Upper lobe of left lung (tissue), 4 donors: ENCODE results near the gene TUBGCP2.
"Not testable (repeated sequence)": the region's sequence is repeated elsewhere in the genome, so short reads cannot be mapped to it uniquely, and the experiment has no call there.

Experiments used
- EP300 ChIP-seq, 4 donors: sonication (generic); formaldehyde crosslinking; IDR thresholded peaks; one replicate each; pipeline ENCODE4 v1.5.1; 2017; ENCODE audit warnings: antibody characterized with exemption in 4 of 4, control low read depth in 2 of 4
- POLR2A ChIP-seq, 4 donors: fragments of 450-650 bp; IDR thresholded peaks; one replicate each; pipeline ENCODE4 v1.5.1; 2016 to 2017; ENCODE audit warnings: antibody characterized with exemption in 4 of 4, mild to moderate bottlenecking in 2 of 4
- POLR2AphosphoS5 ChIP-seq, 2 donors: sonication (generic); formaldehyde crosslinking; IDR thresholded peaks; one replicate each; pipeline ENCODE4 v1.5.1; 2017; ENCODE audit warnings: antibody characterized with exemption in 2 of 2
- TF ChIP-seq, protein P1 (sequence below), 6 experiments: fragments of 450-650 bp in 4 of 6; fragments of 200-600 bp in 2 of 6; sonication (generic) in 2 of 6; IDR thresholded peaks; one replicate each; pipeline ENCODE4 v1.5.1; 2016 to 2019; ENCODE audit warnings: antibody characterized with exemption in 6 of 6

DNA sequence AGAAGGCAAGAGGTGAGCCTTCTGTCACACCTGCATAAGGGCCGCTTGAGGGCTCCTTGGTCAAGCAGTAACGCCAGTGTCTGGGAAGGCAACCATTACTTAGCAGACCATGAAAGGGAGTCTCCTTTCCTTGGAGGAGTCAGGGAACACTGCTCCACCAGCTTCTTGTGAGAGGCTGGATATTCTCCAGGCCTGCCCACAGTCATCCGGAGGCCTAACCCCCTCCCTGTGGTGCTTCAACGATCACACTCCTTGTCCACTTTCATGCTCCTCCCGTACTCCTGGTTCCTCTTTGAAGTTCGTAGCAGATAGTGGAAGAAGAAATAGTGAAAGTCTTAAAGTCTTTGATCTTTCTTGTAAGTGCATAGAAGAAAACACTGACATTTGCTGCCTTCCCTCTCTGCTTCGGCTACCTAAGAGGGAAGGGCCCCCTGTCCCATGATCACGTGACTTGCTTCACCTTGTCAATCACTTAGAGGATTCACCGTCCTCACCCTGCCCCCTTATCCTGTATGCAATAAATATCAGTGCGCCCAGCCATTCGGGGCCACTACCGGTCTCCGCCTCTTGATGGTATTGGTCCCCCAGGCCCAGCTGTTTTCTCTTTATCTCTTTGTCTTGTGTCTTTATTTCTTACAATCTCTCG lies 13.5 kb upstream of the TUBGCP2 start:
- TF ChIP-seq, protein P1, sequence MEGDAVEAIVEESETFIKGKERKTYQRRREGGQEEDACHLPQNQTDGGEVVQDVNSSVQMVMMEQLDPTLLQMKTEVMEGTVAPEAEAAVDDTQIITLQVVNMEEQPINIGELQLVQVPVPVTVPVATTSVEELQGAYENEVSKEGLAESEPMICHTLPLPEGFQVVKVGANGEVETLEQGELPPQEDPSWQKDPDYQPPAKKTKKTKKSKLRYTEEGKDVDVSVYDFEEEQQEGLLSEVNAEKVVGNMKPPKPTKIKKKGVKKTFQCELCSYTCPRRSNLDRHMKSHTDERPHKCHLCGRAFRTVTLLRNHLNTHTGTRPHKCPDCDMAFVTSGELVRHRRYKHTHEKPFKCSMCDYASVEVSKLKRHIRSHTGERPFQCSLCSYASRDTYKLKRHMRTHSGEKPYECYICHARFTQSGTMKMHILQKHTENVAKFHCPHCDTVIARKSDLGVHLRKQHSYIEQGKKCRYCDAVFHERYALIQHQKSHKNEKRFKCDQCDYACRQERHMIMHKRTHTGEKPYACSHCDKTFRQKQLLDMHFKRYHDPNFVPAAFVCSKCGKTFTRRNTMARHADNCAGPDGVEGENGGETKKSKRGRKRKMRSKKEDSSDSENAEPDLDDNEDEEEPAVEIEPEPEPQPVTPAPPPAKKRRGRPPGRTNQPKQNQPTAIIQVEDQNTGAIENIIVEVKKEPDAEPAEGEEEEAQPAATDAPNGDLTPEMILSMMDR (IDR thresholded peaks at IDR 0.05), result not testable (repeated sequence)
- not testable (repeated sequence) for TF ChIP-seq POLR2AphosphoS5, POLR2A, EP300 (IDR thresholded peaks at IDR 0.05)
